OCI-LY1 (cell line): ENCODE results near the gene MRPS11.

Experiments used
- H2AFZ ChIP-seq: fragments of 200-600 bp; sonication (generic), shearing (Covaris generic); 2 replicates; pipeline ENCODE4 v1.6.0; 2014; ENCODE audit warnings: antibody characterized with exemption, mild to moderate bottlenecking, low read length
- H3F3A ChIP-seq: fragments of 200-600 bp; sonication (generic), shearing (Covaris generic); 2 replicates; pipeline ENCODE4 v1.6.0; 2014; ENCODE audit warnings: mild to moderate bottlenecking, antibody characterized with exemption, low read length, moderate library complexity; ENCODE audit not compliant: insufficient read depth
- H3K27ac ChIP-seq: fragments of 200-600 bp; sonication (generic); 2 replicates; pipeline ENCODE4 v1.5.1; 2014; ENCODE audit warnings: low read length, mixed run types, mild to moderate bottlenecking, low read depth; ENCODE audit not compliant: poor library complexity, severe bottlenecking
- H3K27me3 ChIP-seq: fragments of 200-600 bp; sonication (generic); 2 replicates; pipeline ENCODE4 v1.6.0; 2014; ENCODE audit warnings: antibody characterized with exemption, mild to moderate bottlenecking, low read length, moderate library complexity; ENCODE audit not compliant: insufficient read depth
- H3K36me3 ChIP-seq: fragments of 200-600 bp; sonication (generic); 2 replicates; pipeline ENCODE4 v1.6.1; 2014; ENCODE audit warnings: mild to moderate bottlenecking, antibody characterized with exemption, low read length, moderate library complexity, mixed read lengths; ENCODE audit not compliant: insufficient read depth
- H3K4me1 ChIP-seq: fragments of 200-600 bp; sonication (generic); 2 replicates; pipeline ENCODE4 v1.5.1; 2014; ENCODE audit warnings: mild to moderate bottlenecking, low read length, moderate library complexity; ENCODE audit not compliant: insufficient read depth, severe bottlenecking
- H3K4me2 ChIP-seq: fragments of 200-600 bp; sonication (generic), shearing (Covaris generic); 2 replicates; pipeline ENCODE4 v1.6.1; 2014; ENCODE audit warnings: low read length
- H3K4me3 ChIP-seq: fragments of 200-600 bp; sonication (generic); 2 replicates; pipeline ENCODE4 v1.5.1; 2014; ENCODE audit warnings: low read length, low read depth, mild to moderate bottlenecking, mixed read lengths; ENCODE audit not compliant: poor library complexity, severe bottlenecking
- H3K79me2 ChIP-seq: fragments of 200-600 bp; shearing (Covaris generic); 2 replicates; pipeline ENCODE4 v1.6.1; 2016; ENCODE audit warnings: mixed run types, low read length, mixed read lengths; ENCODE audit not compliant: insufficient read depth
- H3K9ac ChIP-seq: fragments of 200-600 bp; sonication (generic), shearing (Covaris generic); 2 replicates; pipeline ENCODE4 v1.6.1; 2014; ENCODE audit warnings: mild to moderate bottlenecking, low read length, mixed read lengths
- H3K9me2 ChIP-seq: fragments of 200-600 bp; sonication (generic), shearing (Covaris generic); 2 replicates; pipeline ENCODE4 v1.6.1; 2014; ENCODE audit warnings: low read depth, mild to moderate bottlenecking, low read length, mixed read lengths
- H3K9me3 ChIP-seq: fragments of 200-600 bp; shearing (Covaris generic); 2 replicates; pipeline ENCODE4 v1.6.1; 2014; ENCODE audit warnings: low read length, mixed read lengths
- H4K20me1 ChIP-seq: fragments of 200-600 bp; sonication (generic), shearing (Covaris generic); 2 replicates; pipeline ENCODE4 v1.6.0; 2016; ENCODE audit warnings: mild to moderate bottlenecking, low read length; ENCODE audit not compliant: insufficient read depth
- CTCF ChIP-seq: fragments of 200-600 bp; sonication (generic), shearing (Covaris generic); IDR thresholded peaks from 2 replicates; pipeline ENCODE4 v1.5.1; 2017; ENCODE audit warnings: mild to moderate bottlenecking, antibody characterized with exemption, low read length, moderate library complexity, mixed read lengths
- EZH2 ChIP-seq: fragments of 200-600 bp; sonication (generic), shearing (Covaris generic); IDR thresholded peaks from 2 replicates; pipeline ENCODE4 v1.8.0; 2017; ENCODE audit warnings: borderline replicate concordance, mixed run types, mild to moderate bottlenecking, antibody characterized with exemption, low read length, moderate library complexity, mixed read lengths

Gene MRPS11

DNA sequence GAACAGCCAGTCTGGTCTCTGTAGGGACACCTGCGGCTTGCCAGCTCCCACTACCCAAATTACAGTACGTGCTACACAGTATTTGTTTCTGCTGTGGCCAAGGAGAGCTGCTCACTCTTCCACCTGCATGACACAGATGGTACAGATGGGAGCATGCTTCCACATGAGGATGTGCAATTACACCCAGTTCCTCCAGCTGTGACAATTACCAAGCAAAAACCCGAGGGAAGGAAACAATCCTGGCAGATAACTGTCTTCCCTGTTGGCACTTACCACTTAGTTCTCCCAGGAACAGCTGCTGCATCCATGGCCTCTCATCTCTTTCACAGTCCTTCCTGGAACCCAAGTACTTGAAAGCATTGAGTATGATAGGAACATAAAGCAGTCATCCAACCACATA is 44.6 kb downstream of the MRPS11 start:
- no peak overlapping the region for H3K9ac ChIP-seq
- H3K4me3 ChIP-seq: no peak overlapping the region
- H3K9me3 ChIP-seq: no peaks in the 10 kb centered on the region
- no peaks in the 10 kb centered on the region for H3K4me1 ChIP-seq
- H4K20me1 ChIP-seq: no peaks in the 10 kb centered on the region
- no peaks in the 10 kb centered on the region for H3K79me2 ChIP-seq
- no peaks in the 10 kb centered on the region for H3K36me3 ChIP-seq
- no peak overlapping the region for H3K27ac ChIP-seq
- H3K9me2 ChIP-seq: no peaks in the 10 kb centered on the region
- no peak overlapping the region for H2AFZ ChIP-seq
- no peak overlapping the region for H3K4me2 ChIP-seq
- no peaks in the 10 kb centered on the region for H3F3A ChIP-seq
- no peaks in the 10 kb centered on the region for H3K27me3 ChIP-seq
- TF ChIP-seq EZH2 (no peak), CTCF (no peak)

DNA sequence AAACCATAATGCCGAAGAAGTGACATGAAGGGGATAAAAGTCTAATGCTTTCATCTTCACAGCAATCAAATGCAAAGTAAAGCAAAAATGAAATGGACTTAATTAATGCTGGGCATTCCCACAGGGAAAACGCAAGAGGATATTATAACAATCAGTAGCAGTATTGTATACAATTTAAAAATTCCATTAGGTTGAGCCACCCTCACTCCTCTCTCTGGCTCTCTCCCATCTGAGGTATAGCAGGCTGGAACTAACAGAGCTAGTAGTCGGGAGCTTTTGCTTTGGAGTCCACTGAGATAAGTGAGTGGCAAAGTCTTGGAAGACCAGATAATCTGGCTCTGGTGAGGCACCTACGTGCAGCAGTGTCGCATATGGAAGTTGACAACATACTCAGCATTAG is 45.1 kb downstream of the MRPS11 start:
- no peaks in the 10 kb centered on the region for H3K79me2 ChIP-seq
- no peaks in the 10 kb centered on the region for H3K4me1 ChIP-seq

DNA sequence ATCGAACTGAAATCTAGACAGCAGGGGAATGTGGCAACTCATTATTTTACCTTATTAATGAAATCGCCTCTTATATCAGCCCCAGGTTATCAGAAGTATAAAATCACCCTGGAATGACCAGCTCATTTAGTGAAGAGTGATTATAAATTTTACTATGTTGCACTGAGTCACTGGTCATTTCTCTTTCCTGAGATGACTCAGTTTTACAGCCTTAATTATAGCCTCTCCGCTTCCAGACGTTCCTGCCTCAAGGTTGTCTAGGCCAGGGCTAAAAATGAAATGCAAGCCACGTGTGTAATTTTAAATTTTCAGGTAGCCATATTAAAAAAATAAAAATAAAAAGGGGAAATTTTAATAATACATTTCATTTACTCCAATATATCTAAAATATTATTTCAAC is 45.7 kb downstream of the MRPS11 start:
- no peak overlapping the region for H3K4me3 ChIP-seq
- no peaks in the 10 kb centered on the region for H3K79me2 ChIP-seq
- H3K36me3 ChIP-seq: no peaks in the 10 kb centered on the region
- no peaks in the 10 kb centered on the region for H3K9me3 ChIP-seq
- H2AFZ ChIP-seq: no peak overlapping the region
- H4K20me1 ChIP-seq: no peaks in the 10 kb centered on the region
- no peaks in the 10 kb centered on the region for H3K4me1 ChIP-seq
- no peaks in the 10 kb centered on the region for H3K9me2 ChIP-seq
- H3K27me3 ChIP-seq: no peaks in the 10 kb centered on the region
- H3K27ac ChIP-seq: no peak overlapping the region
- no peak overlapping the region for H3K4me2 ChIP-seq
- no peak overlapping the region for H3K9ac ChIP-seq
- TF ChIP-seq EZH2 (no peak), CTCF (no peak)
- no peaks in the 10 kb centered on the region for H3F3A ChIP-seq

More for the DNA sequence above, 45.1 kb downstream of the MRPS11 start:
- Histone ChIP-seq H3K4me2 (no peak overlapping the region), H3F3A (no peaks in the 10 kb centered on the region), H3K9me2 (no peaks in the 10 kb centered on the region), H3K27ac (no peak overlapping the region), H3K9ac (no peak overlapping the region), H4K20me1 (no peaks in the 10 kb centered on the region), H2AFZ (no peak overlapping the region), H3K4me3 (no peak overlapping the region), H3K36me3 (no peaks in the 10 kb centered on the region), H3K27me3 (no peaks in the 10 kb centered on the region), H3K9me3 (no peaks in the 10 kb centered on the region)
- TF ChIP-seq CTCF: no peak
- no peak for TF ChIP-seq EZH2
